COLO668 (cell line): ENCODE results near the gene CCDC82.

ENCODE experiments used
- DNase-seq: peaks from one replicate; lab custom pipeline; 2025; ENCODE audit not compliant: unreplicated experiment; lab: John Stamatoyannopoulos, UW

CCDC82 gene

GRCh38 chr11:96365493-96365892 is 24.2 kb downstream of the CCDC82 start:
- DNase-seq: no peak

GRCh38 chr11:96361778-96362177 is 27.9 kb downstream of the CCDC82 start:
- no peak for DNase-seq

GRCh38 chr11:96358321-96358720 is 31.4 kb downstream of the CCDC82 start:
- no peak for DNase-seq

- no peak for DNase-seq
These were observed 31.9 kb downstream of the CCDC82 start for GRCh38 chr11:96357794-96358193.

GRCh38 chr11:96356848-96357247 is 32.9 kb downstream of the CCDC82 start:
- no peak for DNase-seq

GRCh38 chr11:96342961-96343711 is 46.6 kb downstream of the CCDC82 start, which contains the start of gene MAML2:
Gene MAML2, minus strand, starts transcription at chr11:96343195. Its CDS starts 1,300 bp downstream, at chr11:96341895.
- peak; percentile 85 for DNase-seq

GRCh38 chr11:96342014-96342960 is 47.4 kb downstream of the CCDC82 start:
- no peak for DNase-seq

GRCh38 chr11:96341211-96342013 is 48.3 kb downstream of the CCDC82 start:
- no peak for DNase-seq

DNA sequence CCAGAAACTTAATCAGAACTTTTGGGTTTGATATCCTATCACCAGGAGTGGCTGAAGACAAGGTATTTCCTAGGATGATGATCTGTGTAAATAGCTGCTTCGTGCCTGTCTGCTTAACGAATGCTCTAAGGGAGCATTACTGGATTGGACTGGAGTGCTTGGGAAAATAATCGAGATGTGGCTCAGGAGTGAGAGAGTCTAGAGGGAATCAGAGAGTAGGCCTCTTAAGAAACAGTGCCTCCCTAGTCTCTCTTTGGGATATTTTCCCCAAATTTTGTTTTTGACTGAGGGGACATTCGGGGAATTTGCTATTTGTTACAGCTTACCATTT is 49.2 kb downstream of the CCDC82 start:
- DNase-seq: no peak

GRCh38 chr11:96339706-96340554 is 49.8 kb downstream of the CCDC82 start:
- DNase-seq: no peak

- no peak for DNase-seq
These were observed 50.6 kb downstream of the CCDC82 start for GRCh38 chr11:96338910-96339705.

GRCh38 chr11:96337541-96338431 is 51.9 kb downstream of the CCDC82 start:
- no peak for DNase-seq

- no peak for DNase-seq
These were observed 54.3 kb downstream of the CCDC82 start for GRCh38 chr11:96335388-96335787.

- DNase-seq: no peak
These were observed 55.5 kb downstream of the CCDC82 start for GRCh38 chr11:96334219-96334618.

DNA sequence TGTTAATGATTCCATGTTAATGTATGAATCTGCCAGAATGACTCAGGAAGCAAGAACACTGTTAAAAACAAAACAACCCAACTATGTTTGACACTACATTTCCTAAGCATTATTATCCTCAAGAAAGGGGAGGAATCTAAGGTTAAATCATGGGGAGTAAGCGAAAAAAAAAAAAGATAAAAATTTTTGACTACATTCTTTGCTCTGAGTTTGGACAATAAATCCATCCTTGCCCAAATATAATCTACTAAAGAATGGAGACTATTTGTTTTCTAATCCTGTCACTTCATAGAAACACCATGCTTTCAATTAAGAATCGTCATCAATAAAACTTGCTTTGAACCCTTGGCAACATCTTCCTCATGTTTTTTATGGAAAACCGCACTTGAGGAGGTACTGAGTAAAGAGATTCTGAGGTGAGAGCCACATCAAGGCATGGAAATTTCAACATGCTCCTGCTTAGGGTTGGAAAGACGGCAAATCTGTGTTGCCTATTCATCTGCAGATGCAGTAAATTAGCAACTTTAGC is 56.5 kb downstream of the CCDC82 start:
- no peak for DNase-seq

GRCh38 chr11:96332126-96332771 is 57.5 kb downstream of the CCDC82 start:
- DNase-seq: no peak

- no peak for DNase-seq
These were observed 58.0 kb downstream of the CCDC82 start for GRCh38 chr11:96331699-96332116.

GRCh38 chr11:96330511-96330859 is 59.2 kb downstream of the CCDC82 start:
- no peak for DNase-seq
